GM10266 (cell line): ENCODE measurements around the gene SMG1.

Experiments used
- DNase-seq: peaks from one replicate; pipeline ENCODE4 v3.0.0; 2012; ENCODE audit errors: extremely low spot score
- CTCF ChIP-seq: IDR thresholded peaks from 2 replicates; pipeline ENCODE4 v1.5.1; 2012; ENCODE audit warnings: mild to moderate bottlenecking, low read depth; ENCODE audit not compliant: control insufficient read depth, insufficient read depth; ENCODE audit errors: missing control alignments

Gene SMG1

GRCh38 chr16:18925986-18926865 is at the start of gene SMG1:
SMG1 (minus strand) TSS chr16:18926408; CDS start chr16:18926041, 367 bp downstream.
- peak; percentile 90 for DNase-seq

- no peak for DNase-seq
- TF ChIP-seq CTCF, result no peak
Measured at GRCh38 chr16:18975109-18975508, 48.9 kb upstream of the SMG1 start.

- TF ChIP-seq CTCF, result no peak
- DNase-seq, result no peak
Measured at GRCh38 chr16:18969855-18970240, 43.6 kb upstream of the SMG1 start.

GRCh38 chr16:18969050-18969854 is 43.0 kb upstream of the SMG1 start:
- peak; percentile 82 for DNase-seq
- peak; percentile 94 for TF ChIP-seq CTCF

GRCh38 chr16:18966791-18967190 is 40.6 kb upstream of the SMG1 start:
- no peak for DNase-seq
- TF ChIP-seq CTCF, result no peak

GRCh38 chr16:18965555-18965954 is 39.3 kb upstream of the SMG1 start:
- no peak for TF ChIP-seq CTCF
- DNase-seq, result no peak

- no peak for TF ChIP-seq CTCF
- no peak for DNase-seq
Measured at GRCh38 chr16:18959031-18959505, 32.9 kb upstream of the SMG1 start.
